ENCODE results near the gene AUP1.

Gene AUP1

GRCh38 chr2:74535440-74535965 is 6.0 kb upstream of the AUP1 start:
- no peak for DNase-seq

GRCh38 chr2:74534411-74534810 is 4.9 kb upstream of the AUP1 start:
- DNase-seq, result no peak

- no peak for DNase-seq
These were observed 4.0 kb upstream of the AUP1 start for GRCh38 chr2:74533464-74533863.

DNA sequence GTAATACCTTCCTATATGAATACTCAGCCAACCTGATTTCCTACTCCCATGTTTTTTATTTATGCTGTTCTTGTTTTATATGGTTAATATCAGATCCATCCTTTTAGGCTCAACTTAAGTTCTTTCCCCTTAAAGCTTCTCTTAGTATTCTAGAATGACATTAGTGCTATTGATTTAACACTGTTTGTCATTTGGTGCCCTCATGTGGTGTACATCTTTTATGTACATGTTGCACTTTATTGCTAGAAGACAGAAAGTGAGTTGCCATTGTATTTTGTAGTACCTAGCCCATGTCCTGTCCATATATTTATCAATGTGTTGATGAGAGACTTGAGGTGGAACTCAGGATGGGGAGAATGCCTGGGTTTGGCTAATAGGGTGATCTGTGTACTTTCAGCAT is 2.7 kb upstream of the AUP1 start:
- DNase-seq, result no peak

GRCh38 chr2:74531666-74532065 is 2.2 kb upstream of the AUP1 start:
- DNase-seq, result no peak

DNA sequence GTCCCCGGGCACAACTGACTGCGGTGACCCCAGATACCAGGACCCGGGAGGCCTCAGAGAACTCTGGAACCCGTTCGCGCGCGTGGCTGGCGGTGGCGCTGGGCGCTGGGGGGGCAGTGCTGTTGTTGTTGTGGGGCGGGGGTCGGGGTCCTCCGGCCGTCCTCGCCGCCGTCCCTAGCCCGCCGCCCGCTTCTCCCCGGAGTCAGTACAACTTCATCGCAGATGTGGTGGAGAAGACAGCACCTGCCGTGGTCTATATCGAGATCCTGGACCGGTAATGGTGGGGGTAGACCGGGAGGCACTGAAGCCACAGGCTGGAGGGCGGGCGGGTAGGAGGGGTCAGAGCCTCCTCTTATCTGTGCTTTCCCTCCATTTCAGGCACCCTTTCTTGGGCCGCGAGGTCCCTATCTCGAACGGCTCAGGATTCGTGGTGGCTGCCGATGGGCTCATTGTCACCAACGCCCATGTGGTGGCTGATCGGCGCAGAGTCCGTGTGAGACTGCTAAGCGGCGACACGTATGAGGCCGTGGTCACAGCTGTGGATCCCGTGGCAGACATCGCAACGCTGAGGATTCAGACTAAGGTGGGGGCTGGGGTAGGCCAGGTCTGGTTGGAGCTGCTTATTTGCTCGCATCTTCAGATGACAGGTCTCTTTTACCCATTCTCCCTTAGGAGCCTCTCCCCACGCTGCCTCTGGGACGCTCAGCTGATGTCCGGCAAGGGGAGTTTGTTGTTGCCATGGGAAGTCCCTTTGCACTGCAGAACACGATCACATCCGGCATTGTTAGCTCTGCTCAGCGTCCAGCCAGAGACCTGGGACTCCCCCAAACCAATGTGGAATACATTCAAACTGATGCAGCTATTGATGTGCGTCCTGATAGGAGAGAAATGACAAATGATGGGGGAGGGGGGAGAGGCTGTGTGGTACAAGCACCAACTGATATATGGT is 1.0 kb upstream of the AUP1 start:
- no peak for DNase-seq

DNA sequence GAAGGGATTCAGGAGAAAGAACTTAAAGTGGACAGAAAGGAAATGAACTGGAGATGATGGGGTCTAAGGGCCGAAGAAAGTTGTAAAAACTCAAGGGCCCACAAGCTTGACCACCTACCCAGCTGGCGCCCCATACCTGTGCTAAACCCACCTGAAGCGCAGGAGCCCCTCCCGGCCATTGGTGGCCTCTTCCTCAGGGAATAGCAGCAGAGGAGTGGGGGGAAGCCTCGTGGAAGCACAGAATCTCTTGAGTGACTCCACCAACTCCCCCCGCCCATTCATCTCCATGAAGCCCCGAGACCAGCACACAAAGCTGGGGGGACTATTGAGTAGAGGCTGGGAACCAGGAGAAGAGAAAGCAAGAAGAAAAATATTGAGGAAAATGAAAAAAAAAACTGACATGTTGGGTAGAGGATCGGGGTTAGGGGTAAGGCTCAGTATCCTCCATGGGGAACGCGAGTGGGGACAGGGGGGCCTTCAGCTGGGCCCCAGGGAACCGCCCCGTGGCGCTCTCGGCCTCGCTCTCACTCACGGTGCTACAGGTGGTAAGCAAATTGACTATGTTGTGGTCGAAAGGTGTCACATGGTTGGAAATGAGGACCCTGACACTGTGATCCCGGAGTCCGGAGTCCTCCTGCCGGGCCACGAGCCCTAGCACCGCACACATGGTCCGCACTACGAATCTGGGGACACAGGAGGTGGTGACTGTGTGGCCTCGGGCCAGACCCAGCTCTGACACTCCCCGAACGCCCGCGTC is 728 bp downstream of the AUP1 start:
- DNase-seq, result no peak

DNA sequence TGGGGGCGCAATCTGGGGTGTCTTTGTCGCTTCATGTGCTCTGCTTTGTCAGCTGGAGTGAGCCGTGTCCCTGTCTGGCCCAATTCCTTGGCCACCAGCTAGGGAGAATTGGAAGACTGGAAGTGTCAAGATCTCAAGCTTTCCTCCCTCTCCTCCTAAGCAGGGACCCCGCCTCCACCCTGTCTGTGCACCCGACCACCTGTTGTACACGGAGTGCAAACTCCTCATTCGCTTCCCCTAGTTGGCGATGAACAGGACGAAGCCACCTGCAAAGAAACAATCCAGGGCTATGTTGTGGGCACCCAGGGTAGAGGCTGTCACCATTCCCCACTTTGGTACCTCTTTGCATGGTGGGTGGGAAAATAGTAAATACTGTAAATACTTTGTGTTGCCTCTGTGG is 1.8 kb downstream of the AUP1 start:
- no peak for DNase-seq

DNA sequence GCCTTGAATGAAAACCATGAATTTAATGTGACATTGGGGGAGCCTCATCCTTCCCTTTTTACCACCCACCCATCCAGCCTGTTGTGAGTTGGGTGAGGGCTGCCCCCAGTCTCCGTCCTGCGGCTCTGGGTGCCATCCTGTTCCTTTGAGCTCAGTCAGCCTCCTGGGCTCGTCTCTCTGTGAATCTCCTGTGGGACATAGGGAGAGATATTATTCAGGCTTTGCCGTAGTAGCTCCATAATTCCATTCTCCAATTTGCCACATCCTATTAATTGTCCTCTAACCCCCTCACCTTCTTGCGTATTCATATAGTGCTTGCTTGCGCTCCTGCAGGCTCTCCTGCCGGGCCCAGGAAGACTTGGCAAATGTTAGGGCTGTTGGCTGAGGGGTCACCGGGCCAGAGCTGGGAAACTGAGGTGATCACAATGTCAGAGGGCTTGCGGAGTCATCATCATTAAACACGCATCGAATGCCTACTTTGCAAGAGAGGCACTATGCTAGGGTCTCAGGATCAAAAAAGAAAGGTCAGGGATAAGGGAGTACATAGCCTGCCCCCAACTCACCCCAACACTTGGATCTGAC is 2.8 kb downstream of the AUP1 start:
- DNase-seq, result no peak

GRCh38 chr2:74525717-74526648 is 3.5 kb downstream of the AUP1 start, which contains the start of gene DQX1:
DQX1 (minus strand) TSS chr2:74526231; CDS start chr2:74525729, 502 bp downstream.
- no peak for DNase-seq

DNA sequence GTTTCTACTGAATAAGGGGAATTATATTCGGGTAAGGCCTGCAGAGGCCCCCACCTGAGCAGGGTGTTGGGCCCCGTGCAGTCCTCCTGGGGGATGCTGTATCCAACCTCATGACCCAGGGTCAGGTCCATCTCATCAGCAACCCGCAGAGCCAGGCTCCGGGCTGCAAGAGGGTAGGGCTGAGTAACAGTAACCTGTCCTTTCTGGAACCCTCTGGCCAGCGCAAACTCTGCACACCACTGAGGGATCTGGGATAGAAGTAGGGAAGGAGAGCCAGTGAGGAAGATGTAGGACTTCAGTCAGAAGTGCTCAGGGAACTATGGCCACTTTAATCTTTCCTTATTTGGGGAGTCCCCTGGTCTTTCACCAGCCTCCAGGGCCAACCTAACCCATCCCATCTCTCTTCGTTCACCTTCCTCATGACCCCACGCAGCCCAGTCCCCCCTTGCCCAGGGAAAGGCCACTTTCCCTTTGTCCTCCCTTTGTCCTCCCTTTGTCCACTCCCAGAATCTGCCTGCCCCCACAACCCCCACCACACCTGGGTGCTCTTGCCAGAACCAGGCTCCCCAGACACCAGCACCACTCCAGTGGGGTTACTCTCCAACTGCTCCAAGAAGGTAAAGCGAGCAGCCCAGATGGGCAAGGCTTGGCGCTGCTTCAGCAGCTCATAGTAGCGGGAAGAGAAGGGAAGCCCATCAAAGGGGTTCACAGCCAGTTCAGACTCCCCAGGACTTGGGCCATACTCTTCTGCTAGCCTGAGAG is 4.4 kb downstream of the AUP1 start:
- no peak for DNase-seq

DNA sequence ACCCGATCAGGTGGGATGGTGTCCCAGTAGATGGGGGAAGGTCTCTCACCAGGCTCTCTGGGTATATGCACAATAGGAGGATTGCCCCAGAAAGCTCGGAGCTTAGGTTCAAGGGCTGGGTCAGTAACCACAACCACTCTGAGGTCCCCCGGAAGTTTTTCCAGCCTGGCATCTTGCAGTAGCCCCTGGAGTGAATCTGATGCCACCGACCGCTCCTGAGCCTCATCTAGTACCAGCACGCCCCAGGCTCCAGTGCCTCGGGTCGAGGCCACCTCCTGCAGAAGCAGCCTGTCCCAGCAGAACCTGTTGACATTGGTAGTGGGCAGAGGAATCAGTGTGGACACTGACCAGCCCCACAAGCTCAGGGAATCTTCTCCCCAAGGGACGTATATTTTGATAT is 5.5 kb downstream of the AUP1 start:
- DNase-seq, result no peak

GRCh38 chr2:74522516-74522915 is 7.0 kb downstream of the AUP1 start:
- DNase-seq, result no peak

GRCh38 chr2:74516650-74517049 is 12.9 kb downstream of the AUP1 start:
- DNase-seq, result no peak

DNA sequence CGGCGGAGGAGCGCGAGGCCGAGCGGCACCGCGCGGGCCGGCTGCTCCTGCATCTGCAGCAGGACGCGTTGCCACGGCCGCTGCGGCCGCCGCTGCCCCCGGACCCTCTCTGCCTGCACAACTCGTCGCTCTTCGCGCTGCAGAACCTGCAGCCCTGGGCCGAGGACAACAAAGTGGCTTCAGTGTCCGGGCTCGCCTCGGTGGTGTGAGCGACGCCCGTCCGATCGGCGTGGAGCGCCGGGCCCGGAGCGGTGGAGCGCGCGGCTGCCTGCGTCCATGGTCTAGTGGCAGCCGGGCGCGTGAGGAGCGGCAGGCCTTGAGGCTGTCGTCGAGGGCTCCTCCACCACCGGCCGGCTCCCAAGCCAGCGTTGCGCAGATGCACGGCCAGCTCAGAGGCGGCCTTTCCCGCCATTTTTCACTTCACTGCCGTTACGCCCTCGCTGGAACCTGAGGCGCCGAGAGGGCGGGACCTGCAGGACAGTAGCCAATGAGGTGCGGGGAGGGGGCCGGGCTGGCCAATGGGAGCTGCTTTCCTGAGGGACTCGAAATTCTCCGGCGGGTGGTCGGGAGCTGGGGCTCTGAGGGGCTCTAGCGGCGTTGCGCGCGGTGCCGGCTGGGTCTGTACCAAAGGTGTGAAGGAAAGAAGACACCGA is 13.4 kb downstream of the AUP1 start:
- DNase-seq, result no peak

DNA sequence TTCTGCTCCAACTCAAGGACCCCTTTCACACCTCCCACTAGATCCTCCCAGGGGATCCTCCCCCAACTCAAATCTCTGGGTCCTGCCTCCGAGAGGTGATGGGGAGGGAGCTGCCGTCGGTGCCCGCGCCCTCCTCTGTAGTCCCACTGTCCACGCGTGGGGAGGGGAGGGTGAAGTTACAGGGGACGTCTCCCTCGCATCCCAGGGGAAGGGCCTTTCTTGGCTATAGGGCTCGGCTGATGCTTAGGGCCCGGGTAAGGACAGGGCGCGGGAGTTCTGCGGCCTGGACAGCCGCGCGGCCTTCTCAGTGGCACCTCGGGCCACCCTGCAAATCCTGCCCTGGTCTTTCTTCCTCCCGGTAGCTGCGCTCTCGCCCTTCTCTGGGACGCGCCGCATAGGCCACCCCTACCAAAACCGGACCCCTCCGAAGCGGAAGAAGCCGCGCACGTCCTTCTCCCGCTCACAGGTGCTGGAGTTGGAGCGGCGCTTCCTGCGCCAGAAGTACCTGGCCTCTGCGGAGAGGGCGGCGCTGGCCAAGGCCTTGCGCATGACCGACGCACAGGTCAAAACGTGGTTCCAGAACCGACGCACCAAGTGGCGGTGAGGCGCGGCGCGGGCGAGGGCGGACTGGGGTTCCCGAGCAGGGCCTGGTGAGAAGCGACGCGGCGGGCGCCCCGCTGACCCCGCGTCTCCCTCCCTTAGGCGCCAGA is 14.1 kb downstream of the AUP1 start:
- no peak for DNase-seq

GRCh38 chr2:74514368-74515270 is 14.9 kb downstream of the AUP1 start, which contains the start of gene TLX2:
TLX2 (plus strand) TSS chr2:74514450; CDS start chr2:74514807, 357 bp downstream.
- no peak for DNase-seq

DNA sequence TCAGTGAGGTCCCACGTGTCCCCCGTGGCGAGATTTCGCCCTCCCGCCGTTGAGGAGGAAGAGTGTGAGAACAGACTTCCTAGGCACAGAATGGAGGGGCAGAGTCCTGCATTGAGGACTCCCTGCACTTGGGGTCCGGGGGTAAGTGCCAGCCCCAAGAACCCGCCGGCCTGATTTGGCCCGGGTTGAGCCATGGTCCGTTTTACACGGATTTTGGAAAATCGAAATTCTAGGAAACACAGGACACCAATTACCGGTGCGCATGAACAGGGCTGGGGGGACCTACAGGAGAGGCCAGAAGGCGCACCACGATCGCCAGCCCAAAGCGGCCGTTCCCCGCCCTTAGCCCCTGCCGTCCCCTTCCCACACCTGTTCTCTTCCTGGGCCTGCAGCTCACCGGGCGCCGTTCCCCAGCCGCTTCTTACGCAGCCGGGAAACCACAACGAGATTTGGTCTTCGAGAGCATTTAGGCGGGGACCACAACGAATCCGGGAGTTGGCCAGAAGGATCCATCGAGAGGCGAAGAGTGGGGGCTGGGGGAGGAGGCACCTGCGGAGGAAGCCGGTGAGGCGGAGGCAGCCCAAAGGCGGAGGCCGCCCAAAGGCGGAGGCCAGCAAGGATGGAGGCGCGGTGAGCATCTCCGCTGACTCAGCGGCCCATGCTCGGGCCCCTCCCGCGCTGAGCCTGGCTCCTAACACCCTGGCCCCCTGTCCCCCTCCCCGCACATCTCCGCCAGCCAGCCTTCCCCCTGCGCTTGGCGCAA is 15.7 kb downstream of the AUP1 start:
- DNase-seq, result no peak

Data from NCI-H1436 treated with DMSO at 0.1 percent for 48 hours (cell line).